ENCODE results near the gene MAPK8.

MAPK8 gene

GRCh38 chr10:48450233-48450740 is 143.8 kb downstream of the MAPK8 start:
- DNase-seq (ENCODE audit: low read depth), result no peak

- no peak for DNase-seq (ENCODE audit: low read depth)
Observed at GRCh38 chr10:48450741-48451466, 144.4 kb downstream of the MAPK8 start.

- no peak for DNase-seq (ENCODE audit: low read depth)
Observed at GRCh38 chr10:48451969-48452878, 145.7 kb downstream of the MAPK8 start.

DNA sequence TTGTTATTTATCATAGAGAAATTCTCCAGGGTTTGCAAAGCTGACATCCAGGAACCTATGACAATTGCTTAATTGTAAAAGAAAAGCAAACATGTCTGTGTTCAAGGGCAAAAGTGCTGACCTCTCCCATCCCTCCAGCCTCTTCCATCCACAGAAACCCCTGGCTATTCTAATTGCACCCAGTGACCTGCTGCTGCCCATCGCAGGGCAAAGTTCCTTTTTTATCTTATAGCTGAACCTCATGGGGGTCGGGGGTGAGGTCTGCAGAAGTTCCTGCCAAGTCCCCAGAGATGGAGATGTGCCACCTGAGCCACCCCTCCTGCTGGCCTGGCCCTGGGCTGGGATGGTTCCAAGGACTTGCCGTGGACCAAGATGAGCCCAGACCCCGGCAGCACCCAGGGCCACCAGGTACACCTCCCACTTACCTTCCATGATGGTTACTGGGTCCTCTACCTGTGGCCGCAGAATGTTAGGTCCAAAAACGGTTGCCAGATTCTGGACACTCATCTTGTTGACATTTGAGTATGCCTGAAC is 146.5 kb downstream of the MAPK8 start:
- no peak for DNase-seq (ENCODE audit: low read depth)

- no peak for DNase-seq (ENCODE audit: low read depth)
Observed at GRCh38 chr10:48453451-48454301, 147.2 kb downstream of the MAPK8 start.

DNA sequence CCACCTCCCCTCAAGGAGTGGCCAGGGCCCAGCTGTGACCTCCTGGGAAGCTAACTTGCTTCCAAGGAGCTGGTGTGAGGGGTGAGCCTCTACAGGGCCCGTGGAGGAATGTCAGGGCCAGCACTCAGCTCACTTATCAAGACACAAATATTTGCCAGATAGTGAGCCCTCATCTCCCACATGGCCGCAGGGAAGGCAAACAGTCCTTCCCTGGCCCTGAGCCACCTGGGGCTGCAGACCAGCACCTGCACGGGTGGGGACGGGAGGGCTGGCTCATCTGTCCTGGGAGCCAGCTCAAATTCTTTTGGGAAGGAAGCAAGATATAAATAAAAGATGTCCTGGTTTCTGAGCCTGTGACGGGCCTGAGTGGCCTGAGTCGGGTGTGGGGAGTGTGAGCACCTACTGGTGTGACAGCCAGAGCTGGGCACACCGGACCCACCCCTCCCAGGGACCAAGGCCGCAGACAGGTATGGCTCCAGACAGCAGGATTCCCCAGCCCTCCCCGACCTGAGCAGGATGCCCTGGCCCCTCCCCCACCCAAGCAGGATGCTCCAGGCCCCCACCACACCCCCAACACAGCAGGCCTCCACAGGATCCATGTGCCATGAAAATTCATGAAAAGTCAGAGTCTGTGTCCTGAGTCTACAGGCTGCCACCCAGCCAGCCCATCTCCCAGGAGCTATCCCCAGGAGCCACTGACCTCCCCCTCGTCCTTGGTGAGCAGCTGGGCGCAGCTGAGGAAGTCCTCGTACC is 148.0 kb downstream of the MAPK8 start:
- no peak for DNase-seq (ENCODE audit: low read depth)

GRCh38 chr10:48455055-48455391 is 148.5 kb downstream of the MAPK8 start:
- no peak for DNase-seq (ENCODE audit: low read depth)

DNA sequence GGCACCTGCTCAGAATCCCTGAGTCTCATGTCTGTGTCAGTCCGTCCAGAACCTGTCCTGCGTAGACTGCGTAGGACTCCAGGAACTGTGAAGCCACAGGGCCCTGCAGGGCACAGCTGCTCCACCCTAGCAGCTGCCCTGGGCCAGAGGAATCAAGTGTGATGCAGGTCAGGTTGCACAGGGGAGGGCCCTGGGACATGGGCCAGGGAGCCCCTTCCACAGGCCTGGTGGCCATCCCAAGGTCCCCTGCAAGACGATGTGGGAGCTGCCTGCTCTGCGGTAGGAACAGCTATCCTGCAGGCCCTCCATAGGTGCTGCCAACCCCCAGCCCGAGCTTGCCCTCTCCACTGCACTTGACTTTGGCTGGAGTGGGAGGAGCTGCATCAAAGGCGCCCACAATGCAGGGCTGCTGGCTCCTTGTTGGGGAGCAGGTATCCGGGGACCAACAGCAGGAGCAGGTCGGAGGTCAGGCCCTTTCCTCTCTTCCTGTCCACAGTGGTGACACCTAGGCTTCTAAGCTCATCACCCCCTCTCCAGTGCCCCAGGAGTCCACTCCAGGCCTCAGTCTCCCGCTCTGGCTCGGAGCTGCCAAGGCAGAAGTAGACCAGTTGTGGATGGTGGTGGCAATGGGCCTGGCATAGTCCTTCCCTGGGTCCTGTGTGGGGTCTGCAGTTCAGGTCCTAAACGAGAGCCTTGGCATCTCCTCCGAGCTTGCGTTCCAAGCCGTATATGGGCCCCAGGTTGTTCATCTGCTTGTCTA is 149.1 kb downstream of the MAPK8 start:
- no peak for DNase-seq (ENCODE audit: low read depth)

DNA sequence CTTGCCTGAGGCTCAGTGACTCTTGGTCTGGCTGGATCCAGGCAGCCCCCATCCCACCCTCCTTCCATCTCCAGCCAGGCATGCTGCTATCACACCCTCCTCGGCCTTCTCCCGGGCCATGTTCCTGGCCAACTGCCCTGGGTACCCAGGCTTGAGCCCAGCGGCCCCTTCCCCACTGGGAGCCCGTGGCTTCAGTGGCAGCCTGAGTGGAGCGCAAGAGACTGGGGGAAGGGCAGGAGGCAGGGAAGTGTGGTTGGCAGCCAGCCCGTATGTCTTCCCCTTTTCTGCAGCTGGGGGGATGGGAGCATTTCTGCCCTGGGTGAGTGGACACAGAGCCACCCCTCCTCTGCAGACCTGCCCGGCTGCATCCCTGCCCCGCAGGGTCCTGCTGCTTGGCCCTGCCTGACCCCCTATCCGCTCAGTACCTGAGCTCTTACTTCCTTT is 149.9 kb downstream of the MAPK8 start:
- DNase-seq (ENCODE audit: low read depth), result no peak

DNA sequence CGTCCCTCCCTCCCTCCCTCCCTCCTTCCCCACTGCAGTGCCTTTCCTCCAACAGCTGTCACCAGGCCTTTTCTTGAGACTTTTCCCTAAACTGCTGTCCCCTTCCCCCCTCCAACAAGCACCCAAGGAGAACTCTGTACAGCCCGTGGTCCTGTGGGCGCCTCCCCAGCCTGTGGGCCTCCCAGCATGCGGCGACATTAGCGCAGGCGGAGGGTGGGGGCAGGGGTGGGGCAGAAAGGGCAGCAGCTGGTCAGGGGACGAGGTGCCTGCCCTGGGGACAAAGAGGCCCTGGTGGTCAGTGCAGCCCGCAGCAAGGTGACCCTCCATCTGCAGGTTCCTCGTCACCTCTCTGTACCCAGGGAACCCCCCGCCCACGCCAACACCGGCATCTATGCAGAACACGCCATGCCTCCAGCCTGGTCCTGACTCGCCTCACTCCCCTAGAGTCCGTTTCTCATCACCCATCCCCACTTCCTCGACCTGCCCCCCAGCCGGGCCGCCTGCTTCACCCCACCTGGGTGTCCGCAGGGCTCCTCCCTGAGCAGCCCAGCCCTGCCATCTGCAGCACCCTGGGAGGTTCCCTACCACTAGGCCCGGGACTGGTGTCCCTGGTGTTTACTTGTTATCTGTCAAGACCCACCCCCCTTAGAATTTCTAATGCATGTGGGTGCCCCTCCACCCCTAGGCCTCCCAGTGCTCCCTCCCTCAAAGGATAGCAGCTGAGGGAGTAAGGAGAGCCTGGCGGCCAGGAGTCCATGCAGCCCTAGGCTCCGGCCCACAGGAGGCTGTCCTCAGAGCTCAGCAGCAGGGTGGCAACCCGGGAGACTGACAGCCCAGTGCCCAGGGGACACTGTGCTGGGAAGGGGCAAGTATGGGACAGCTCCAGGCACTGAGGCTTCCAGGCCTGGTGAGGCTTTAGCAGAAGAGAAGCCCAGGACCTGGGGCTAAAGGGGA is 150.6 kb downstream of the MAPK8 start:
- no peak for DNase-seq (ENCODE audit: low read depth)

DNA sequence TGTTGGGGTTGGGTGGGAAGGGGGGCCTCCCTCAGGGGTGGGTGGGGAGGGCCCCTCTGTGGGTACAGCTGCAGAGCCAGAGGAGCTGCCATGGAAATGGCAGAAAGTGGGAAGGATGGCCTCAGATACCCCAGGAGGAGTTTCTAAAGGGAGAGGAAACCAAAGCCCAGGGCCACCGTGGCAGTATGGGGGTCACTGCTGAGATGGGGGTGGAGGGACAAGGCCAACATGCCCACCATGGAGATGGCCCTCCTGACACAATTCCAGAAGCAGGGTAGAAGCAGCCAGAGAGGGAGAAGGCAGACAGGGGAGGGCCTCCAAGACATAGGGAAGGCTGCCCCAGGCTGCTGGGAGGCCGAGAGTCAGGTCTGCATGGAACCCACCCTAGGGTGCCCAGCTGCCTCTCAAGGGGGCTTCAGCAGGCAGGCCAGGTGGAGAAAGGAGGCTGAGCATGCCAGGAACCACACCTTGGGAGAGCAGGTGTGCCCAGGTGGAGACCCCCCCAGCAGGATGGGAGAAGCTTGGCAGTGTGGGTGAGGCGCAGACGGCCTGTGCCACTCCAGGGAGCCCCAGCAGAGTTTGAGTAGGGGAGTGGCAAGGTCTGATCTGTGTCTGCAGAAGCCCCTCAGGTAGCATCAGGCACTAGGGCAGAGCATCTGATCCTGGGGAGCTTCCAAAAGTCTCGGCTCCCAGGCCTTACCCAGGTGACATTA is 151.6 kb downstream of the MAPK8 start:
- DNase-seq (ENCODE audit: low read depth), result no peak

DNA sequence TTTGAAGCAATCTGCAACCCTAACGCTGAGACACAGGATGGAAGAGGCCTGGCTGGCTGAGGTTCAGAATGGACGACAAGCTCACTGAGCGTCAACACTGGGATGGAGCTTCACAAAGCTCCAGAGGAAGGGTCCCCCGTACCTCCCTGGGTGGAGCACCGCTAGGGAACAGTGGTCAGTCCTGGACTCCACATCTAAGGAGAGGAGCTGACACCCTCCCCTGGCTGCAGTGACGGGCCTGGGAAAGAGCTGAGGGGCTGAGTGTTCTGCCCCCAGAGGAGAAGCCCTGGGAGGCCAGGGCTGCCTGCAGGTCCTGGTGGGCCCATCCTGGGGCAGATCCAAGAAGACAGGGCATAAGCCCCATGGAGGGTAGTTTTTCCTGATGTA is 152.2 kb downstream of the MAPK8 start:
- no peak for DNase-seq (ENCODE audit: low read depth)

DNA sequence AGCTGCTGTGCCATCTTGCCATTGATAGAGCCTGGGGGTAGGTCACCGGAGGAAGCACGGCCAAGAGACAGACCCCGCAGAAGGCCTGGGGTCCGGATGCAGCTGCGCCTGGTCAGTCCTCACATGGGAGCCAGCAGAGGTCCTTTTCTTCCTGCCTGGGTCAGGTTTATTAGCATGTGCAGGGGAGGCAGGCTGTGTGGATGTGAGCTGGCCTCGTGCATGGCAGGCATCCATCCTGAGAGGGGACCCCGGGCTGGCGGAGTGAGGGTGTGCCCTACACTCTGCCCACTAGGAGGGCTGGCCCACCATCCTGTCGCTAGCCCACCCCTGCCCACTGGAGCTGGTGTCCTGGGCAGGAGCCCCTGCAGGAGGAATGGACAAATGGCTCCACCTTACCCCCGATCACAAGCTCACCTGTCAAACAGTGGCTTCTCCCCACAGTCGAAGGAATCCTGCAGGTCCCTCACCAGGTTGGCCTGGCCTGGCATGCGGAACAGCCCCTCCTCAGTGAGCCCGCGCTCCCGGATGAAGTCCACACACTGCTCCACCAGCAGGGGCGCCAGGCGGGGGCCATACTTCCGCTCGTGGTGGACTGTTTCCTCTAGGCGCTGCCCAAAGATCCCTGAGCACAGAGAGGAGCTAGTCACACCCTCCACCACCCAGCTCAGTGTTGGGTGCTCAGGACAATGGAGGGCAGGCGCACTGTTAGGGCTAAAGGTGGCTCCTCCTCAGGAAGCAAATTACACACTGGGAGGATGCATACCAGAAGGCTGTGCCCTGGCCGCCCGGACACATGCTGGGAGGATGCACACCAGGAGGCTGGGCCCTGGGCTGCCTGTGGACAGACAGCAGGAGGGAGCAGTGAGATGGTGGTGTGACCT is 153.0 kb downstream of the MAPK8 start:
- DNase-seq (ENCODE audit: low read depth), result no peak

DNA sequence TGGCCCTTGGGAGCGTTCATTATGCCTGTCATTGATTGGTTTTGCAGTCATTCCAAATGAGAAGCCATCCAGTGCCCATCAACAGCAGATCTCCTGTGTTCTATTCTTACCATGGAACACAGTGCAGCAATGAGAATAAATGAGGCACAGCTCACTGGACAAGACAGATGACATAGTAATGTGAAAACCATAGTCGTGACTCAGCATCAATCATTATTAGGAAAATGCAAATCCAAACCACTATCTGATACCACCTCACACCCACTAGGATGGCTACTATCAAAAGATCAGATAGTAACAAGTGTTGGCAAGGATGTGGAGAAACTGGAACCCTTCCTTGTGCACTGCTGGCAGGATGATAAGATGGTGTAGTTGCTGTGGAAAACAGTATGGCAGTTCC is 153.7 kb downstream of the MAPK8 start:
- DNase-seq (ENCODE audit: low read depth), result no peak

GRCh38 chr10:48461623-48462481 is 155.4 kb downstream of the MAPK8 start:
- no peak for DNase-seq (ENCODE audit: low read depth)

DNA sequence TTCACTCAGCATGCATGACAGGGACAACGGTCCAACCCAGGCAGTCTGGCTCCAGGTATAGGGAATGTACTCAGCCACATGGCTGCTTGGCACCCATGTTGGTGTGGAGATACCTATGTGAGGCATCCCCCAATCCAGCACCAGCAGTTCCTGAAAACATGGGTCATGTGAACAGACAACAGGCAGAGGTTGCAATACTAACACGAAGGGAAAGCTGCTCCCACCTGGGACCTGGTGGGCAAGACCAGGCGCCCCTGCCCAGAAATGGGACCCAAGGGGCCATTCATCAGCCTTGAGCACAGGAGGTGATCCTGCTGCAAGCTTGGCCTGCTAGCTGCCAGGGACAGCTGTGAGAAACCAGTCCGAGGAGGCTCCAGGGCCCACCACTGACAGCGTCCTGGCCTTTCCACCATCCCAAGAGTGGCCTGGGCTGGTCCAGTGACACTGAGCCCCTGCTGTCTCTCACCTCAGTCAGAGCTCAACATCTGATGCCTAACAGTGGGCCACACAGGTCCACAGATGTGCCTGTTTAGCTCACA is 156.1 kb downstream of the MAPK8 start:
- DNase-seq (ENCODE audit: low read depth), result no peak
